HEK293T (cell line): Measurements from ENCODE around the gene NXN.

Experiments used
- ARNT ChIP-seq: fragments of 450-650 bp; IDR thresholded peaks from 2 replicates; pipeline ENCODE4 v1.6.1; 2017; ENCODE audit warnings: mild to moderate bottlenecking
- BHLHE40 ChIP-seq: fragments of 450-650 bp; IDR thresholded peaks from 2 replicates; pipeline ENCODE4 v1.6.1; 2016; ENCODE audit warnings: mild to moderate bottlenecking, moderate library complexity, borderline replicate concordance
- CTBP1 ChIP-seq: fragments of 450-650 bp; IDR thresholded peaks from 2 replicates; pipeline ENCODE4 v1.6.1; 2016; ENCODE audit warnings: borderline replicate concordance
- ELF4 ChIP-seq: fragments of 450-650 bp; IDR thresholded peaks from 2 replicates; pipeline ENCODE4 v1.6.1; 2017; ENCODE audit warnings: antibody characterized with exemption
- FOXA1 ChIP-seq: fragments of 450-650 bp; IDR thresholded peaks from 2 replicates; pipeline ENCODE4 v1.6.1; 2016; ENCODE audit warnings: mild to moderate bottlenecking
- FOXK2 ChIP-seq: fragments of 450-650 bp; IDR thresholded peaks from 2 replicates; pipeline ENCODE4 v1.6.1; 2016; ENCODE audit warnings: mild to moderate bottlenecking
- FOXM1 ChIP-seq: fragments of 450-650 bp; IDR thresholded peaks from 2 replicates; pipeline ENCODE4 v1.6.1; 2017; ENCODE audit warnings: mild to moderate bottlenecking, borderline replicate concordance
- HDGF ChIP-seq: fragments of 450-650 bp; IDR thresholded peaks from 2 replicates; pipeline ENCODE4 v1.6.1; 2017; ENCODE audit warnings: antibody characterized with exemption, borderline replicate concordance
- NFRKB ChIP-seq: fragments of 450-650 bp; IDR thresholded peaks from 2 replicates; pipeline ENCODE4 v1.6.1; 2016; ENCODE audit warnings: mild to moderate bottlenecking, moderate library complexity
- PKNOX1 ChIP-seq: fragments of 450-650 bp; IDR thresholded peaks from 2 replicates; pipeline ENCODE4 v1.6.1; 2016
- SP1 ChIP-seq: fragments of 450-650 bp; IDR thresholded peaks from 2 replicates; pipeline ENCODE4 v1.6.1; 2017
- SUZ12 ChIP-seq: fragments of 450-650 bp; IDR thresholded peaks from 2 replicates; pipeline ENCODE4 v1.6.1; 2016; ENCODE audit warnings: mild to moderate bottlenecking
- TARDBP ChIP-seq: fragments of 450-650 bp; IDR thresholded peaks from 2 replicates; pipeline ENCODE4 v1.6.1; 2016
- ZNF384 ChIP-seq: fragments of 450-650 bp; IDR thresholded peaks from 2 replicates; pipeline ENCODE4 v1.6.1; 2016

DNA sequence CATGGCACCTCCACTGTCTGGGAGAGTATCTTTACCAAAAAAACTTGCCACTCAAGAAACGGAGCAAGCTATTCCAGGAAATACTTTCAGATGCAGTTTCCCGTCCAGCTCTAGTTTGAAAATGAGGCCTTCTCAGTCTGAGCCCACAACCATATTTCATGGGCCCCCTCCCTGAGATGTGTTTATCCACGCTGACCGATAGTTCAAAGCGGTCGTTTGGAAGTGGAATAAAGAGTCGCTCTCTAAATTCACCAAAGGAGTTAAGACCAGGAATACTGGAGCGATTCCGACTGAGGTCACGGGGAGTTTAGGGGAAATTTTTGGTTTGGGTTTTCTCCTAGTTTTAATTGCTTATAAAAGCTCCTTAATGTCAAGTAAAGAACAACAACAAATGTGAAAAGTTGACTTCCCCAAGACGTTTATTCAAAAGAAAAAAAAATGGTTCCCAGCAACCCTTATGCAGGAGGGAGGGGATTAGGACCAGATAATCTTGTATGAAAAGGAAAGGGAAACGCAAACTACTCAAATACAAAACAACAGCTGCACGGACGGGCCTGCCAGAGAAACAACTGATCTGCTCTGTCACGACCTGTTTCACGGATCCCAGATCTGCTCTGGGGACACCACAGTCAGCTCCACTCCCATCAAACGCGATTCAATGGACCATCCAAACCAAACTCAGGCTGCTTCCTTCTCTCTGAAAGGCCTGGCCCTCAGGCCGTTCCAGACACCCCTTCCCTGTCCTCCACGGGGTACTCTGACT is 120.3 kb downstream of the NXN start:
- TF ChIP-seq PKNOX1 (no peak), SP1 (no peak), ARNT (no peak), SUZ12 (no peak), ELF4 (no peak), FOXM1 (no peak), ZNF384 (no peak), BHLHE40 (no peak), TARDBP (no peak), FOXK2 (no peak), HDGF (no peak), CTBP1 (no peak), FOXA1 (no peak), NFRKB (no peak)
